ELF-1 (cell line): Measurements from ENCODE around the gene DPP4.

Experiments used
- DNase-seq: peaks from one replicate; pipeline ENCODE4 v3.0.0-alpha.2; 2016; ENCODE audit warnings: low read depth, low spot score

The DPP4 gene

DNA sequence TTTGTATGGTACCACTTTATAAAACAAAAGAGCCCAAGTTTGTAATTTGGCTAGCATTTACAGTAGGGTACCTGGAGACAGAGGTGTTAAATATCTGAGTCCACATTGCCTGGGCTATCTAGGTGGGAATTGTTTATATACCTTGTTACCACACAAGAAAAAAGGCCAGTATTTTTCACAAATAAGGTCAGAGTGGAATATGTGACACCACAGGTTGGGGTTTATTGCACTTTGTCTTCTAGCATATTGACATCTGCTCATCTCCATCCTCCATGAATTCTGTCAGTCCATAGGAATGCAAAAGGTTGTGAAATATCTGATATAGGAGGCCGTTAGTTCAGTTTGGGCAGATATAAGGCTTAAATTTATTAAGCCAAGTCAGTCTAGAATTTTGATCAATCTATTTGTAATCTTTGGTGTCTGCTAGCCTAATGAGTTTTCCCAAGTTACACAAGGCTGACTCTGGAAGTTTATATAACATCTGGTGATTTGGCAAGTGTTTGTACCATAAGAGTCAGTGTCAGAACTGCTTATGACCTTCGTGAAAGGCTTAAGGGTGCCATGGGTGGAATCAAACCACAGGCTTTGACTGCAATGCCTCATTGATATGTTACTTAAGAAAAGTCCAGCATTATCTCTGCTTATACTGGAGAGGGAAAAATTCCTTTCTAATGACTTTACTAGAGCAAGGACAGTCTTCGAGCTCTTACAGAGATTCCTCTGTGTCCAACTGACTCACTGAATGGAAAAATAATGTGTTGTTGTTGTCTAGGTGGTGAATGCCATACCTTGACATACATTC lies 11.3 kb upstream of the DPP4 start:
- no peak for DNase-seq

DNA sequence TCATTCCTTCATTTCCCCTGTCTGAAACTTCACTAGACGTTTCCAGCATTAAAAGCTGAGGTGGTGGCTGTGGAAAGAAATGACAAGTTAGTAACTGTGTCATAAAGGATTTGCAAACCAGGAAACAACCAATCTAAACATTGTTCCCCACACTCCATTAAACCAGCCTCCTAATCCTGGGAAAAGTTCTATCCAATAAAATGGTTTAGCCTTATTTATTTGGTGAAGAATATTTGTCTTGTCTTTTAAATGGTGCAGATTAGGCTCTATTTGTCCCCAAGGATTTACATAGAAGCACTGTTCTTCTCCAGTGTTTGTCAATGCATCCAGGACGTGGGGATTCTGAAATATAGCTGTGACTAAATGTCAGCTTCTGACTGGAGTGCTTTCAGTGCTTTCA lies 10.5 kb upstream of the DPP4 start:
- no peak for DNase-seq

DNA sequence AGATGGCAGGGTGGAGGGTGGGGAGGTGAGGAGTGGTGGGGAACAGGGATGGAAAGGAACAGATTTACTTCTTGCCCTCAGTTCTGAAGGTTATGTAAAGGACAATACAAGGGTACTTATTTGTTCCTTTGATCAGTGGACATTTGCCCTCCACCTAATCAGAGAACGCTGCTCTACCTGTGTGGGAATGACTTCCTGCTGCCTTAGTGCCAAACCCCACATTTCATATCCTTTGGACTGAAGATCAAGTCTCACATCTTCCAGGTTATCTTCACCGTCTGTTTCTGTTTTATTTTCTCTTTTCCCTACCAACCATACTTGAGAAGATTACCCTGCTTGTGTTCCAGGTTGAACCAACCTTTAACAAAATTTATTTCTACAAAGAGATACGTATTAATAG lies 8.7 kb upstream of the DPP4 start:
- no peak for DNase-seq

DNA sequence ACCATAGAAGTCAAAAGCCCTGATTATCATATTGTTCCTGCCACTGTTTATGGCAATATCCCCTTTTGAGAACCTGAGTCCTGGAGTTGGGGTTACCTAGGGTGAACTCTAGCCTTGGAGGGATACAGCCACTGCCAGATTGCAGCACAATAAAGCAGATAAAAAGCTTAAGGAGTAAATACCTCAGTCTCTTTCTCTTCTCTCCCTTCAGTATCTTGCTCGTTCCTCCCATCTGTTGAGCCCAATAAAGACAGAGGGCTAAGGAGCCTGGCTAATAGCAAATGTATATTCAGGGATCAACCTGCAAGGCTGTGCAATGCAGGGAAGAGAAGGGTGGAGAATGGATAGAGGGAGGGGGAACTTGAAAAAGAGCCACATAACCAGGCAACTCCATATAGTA lies 8.0 kb upstream of the DPP4 start:
- DNase-seq: no peak

GRCh38 chr2:162079514-162079913 lies 5.5 kb upstream of the DPP4 start:
- no peak for DNase-seq

- no peak for DNase-seq
Measured at GRCh38 chr2:162075689-162076132, 1.7 kb upstream of the DPP4 start.

GRCh38 chr2:162074928-162075688 lies 1.1 kb upstream of the DPP4 start:
- no peak for DNase-seq

DNA sequence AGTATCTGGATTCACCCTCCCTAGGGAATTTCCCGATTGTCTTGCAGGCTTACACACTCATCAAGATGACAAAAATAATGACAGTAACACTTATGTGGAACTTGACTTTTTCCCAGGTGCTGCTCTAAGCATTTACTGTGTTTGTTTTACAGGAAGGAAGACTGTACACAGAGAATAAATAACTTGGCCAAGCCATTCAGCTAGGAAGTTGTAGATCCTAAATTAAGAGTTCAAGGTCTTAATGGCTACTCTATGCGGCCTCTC lies 549 bp upstream of the DPP4 start:
- DNase-seq: no peak

DNA sequence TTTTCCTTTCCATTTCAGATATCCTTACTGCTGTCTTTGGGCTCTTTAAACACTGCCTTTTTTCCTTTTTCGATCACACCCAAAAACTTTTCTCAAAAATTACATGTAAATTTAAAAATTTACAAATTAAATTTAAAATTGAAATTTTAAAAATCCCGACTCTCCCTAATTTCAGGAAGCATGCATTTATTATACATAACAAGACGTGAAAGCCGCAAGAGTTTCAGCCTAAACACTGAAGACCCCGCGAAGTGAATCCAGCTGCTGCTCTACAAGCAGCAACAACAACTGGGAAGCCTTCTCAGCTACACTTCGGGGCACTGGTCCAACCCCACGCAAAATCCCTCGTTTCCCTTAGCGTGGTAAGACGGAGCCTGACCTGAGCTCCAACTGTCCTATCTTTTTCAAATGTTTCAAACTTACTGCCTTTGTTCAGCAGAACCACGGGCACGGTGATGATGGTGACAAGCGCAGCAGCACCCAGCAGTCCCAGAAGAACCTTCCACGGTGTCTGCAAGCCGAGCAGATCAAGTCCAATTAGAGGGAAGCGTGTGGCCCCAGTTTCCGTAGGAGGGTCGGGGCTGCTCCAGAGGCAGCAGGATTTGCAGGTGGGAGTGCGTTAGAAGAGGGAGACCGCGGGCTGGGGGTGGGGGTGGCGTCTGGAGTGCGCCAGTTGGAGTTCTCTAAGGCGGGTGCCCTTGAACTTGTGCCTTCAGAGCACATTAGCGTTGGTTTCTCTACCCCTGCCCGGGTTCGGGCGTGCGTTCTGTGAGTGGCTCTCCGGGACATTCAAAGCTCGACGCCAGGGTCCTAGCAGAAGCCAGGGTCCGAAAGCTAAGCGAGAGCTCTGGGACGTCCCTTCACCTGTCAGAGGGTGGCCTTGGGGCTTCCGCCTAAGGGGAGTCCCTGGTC lies 783 bp downstream of the DPP4 start:
- DNase-seq: no peak

GRCh38 chr2:162072181-162072702 lies 1.8 kb downstream of the DPP4 start:
- no peak for DNase-seq

- DNase-seq: no peak
Measured at GRCh38 chr2:162071001-162071400, 3.0 kb downstream of the DPP4 start.

DNA sequence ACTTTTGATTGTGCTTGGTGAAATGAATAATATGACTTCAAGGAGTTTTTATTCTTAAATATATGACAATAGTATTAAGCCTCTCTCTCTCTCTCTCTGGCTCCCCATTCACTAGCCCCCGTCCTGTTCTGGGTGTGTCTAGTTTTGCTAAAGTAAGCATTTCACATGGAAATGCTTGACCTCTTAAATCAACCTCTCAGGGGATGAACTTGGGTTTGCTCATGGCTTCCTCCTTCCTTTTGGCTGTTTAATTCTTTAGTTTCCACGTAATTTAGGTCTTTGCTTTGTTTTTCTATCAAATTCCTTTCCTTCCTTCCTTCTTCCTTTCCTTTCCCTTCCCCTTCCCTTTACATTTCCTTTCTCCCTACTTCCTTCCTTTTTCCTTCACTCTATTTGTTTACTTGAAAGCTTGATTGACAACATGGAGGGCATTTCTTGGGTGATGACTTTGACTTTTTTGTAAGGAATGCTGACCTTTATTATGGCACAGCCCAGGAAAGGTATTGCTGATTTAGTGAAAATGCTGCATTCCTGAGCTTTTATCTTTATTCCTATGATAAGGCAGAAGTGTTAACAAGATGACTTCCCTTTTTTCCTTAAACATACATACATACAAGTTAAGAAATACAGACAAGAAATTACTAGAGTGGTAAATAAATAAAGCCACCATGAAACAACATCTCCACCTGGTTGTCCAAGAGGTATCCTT lies 3.6 kb downstream of the DPP4 start:
- no peak for DNase-seq

DNA sequence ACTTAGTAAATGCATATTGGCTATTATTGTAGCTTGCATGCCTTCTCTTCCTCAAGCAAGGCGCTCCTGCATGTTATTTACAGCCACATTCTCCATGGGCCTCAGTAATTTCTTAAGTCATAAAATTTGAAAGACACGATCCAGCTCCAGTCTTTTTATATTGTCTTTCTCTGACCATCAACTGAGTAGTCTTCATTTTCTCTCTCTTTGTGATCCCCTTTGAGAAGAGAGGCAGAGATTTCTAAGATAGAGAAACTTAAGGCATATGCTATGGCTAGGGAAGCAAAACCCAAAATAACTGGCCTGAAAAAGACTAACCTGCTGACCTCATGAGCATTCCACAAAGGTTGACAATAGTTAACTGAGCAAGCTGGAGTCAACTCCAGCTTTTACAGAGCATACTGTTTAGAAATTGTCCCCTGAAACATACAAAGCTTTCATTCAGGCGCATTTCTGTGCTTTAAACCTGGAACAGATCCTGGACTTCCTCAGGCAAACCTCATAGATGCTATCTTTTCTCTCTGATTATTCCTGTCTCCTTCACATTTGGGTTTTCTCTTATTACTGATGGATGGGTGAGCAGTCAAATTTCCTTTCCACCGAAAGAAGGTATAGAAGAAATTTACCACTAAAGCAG lies 4.6 kb downstream of the DPP4 start:
- no peak for DNase-seq

DNA sequence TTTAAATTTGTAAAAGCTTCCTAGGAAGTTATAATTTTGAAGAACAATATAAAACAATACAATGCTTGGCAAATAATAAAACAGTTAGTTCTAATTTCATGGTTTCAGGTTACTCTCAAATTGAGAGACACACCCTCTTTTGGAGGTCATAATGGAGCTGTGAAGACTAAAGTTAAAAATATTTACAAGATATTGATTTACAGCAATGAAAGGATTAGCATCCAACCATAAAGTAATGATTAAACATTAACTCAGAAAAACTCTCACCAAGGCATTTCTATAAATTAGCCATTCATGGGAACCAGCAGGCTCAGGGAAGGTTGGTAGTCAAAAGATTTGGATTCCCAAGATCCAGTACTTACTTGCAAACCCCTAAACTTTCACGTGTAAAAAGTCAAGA lies 6.4 kb downstream of the DPP4 start:
- no peak for DNase-seq

DNA sequence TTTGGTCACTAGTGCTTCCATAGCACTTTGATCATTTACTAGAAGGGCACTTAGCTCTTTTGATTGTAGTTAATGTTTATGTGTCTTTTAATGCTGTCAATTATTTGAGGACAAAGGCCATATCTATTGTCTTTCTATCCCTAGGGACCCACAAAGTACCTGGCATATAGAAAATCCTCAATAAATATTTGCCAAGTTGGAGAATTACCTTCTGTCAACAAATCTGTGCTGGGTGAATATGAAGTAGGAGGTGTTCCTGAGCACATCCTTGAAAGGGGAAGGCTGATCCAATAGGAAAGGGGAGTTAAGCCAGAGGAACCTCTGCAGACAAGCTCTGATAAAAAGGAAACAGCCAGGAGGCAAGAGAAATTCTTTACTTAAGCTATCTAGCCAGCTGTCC lies 8.2 kb downstream of the DPP4 start:
- no peak for DNase-seq

- DNase-seq: no peak
Measured at GRCh38 chr2:162063899-162064298, 10.1 kb downstream of the DPP4 start.

DNA sequence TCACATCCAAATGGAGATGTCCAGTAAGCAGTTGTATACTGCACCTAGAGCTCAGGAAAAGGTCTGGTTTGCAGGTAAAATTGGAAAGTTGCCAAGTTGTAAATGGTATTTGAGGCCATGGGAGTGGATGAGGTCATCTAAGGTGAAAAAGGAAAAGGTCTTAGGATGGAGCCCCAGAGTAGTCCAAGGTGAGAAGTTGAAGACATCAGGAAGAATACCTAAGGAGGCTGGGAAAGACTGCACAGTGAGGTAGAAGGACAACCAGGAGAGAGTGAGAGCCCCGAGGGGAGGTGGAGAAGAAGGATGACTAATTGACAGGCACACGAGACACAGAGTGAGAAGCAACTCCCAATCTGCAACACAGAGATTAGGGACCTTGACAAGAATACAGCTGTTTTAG lies 10.7 kb downstream of the DPP4 start:
- no peak for DNase-seq

DNA sequence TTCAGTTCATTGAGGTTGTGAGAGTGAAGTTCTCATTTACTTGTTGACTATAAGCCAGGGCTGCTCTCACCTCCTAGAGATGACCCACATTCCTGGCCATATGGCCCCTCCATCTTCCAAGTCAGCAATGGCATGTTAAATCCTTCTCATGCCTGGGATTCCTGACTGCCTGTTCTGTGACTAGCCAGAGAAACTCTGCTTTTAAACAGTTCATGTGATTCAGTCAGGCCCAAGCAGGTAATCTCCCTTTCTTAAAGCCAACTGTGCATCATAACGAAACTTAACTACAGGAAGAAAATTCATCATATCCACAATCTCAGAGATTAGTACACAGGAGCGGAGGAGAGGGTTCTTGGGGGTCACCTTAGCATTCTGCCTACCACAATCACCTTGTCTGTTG lies 11.5 kb downstream of the DPP4 start:
- DNase-seq: no peak

DNA sequence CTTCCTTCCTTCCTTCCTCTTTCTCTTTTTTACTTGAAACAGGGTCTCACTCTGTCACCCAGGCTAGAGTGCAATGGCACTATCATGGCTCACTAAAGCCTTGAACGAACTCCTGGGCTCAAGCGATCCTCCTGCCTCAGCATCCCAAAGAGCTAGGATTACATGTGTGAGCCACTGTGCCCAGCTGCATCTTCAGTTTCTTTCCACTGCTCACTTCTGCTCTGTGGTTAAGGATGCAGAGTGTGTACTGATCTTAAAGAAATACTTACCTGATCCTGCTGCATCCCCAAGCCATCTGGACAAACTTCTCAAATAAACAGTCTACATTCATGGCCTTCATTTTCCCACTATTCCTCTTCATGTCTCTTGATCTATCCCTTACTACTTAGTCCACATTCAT lies 13.0 kb downstream of the DPP4 start:
- DNase-seq: no peak

- no peak for DNase-seq
Measured at GRCh38 chr2:162060532-162060931, 13.5 kb downstream of the DPP4 start.
